Skeletal muscle cell (primary cell): ENCODE data around the gene SPATS1.
A peak's percentile ranks its signal among the peaks of the same experiment; 100 is the strongest.

ENCODE experiments used
- DNase-seq: peaks from one replicate; pipeline ENCODE4 v3.0.0-alpha.2; 2010; ENCODE audit warnings: low read depth
- H3K4me3 ChIP-seq: 2 replicates; pipeline ENCODE4 v1.5.1; 2011; ENCODE audit warnings: low read depth, mild to moderate bottlenecking, control low read depth, low read length, moderate library complexity

The SPATS1 gene

DNA sequence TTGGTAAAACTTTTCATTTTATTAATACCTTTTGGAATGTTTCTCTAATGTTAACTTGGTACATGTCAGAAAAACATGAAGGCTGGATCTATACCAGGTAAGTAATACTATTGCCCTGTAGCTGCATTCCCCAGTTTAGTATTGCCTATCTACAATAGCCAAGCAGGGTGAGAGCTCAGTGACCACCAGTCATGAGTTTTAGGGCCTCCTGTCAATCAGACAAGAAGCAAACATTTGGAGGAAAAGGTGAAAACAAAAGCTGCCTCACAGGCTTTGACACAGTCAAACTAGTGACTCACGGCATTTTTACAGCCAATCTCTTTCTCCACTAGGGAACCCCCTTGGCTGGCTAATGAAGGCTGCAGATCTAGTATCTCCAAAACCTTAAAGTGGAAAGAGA is 35.5 kb downstream of the SPATS1 start:
- no peak for DNase-seq
- no peak overlapping the region for H3K4me3 ChIP-seq

DNA sequence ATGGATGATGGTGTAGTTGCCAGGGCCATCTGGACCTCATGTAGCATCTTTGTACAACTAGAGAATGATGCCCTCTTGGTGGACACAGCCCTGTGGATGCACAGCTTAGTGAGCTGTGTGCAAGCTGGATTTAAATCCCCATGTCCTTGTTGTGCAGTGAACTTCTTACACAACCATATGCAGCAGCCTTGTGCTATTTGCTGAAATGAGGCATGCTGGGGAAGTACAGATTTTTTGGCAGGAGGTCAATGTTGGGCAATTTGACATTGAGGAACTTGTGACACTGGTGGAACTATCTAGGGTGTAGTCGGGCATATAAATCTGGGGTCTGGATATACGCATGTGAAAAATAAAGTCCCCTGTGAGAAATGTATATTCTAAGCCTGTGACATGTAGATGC is 39.3 kb downstream of the SPATS1 start:
- no peak for DNase-seq
- no peak overlapping the region for H3K4me3 ChIP-seq

DNA sequence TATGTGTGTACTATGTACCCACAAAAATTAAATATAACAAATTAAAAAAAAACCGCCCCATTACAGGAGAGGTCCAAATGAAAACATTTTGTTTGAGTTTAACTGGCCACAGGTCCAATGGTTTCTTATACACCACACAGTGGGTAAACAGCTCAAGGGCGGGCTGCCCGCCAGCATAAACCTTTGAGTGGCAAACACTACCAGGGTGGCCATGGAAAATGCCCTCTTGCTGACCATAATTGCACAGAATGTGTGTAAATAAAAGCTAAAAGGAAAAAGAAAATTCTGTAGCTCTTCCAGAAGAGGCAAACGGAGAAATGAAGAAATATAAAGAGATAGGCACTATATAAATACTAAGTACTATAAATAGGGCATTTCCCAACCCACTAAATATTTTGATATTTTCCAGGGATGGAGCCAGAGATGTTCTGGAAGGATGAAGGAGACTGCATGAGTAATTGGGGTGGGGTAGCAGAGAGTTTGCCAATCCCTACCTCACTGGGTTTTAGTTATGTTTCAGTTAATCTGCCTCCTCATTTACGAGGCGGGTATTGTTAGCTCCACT is 44.0 kb downstream of the SPATS1 start:
- DNase-seq, result peak; percentile 4
- peak overlapping the region; percentile 76 for H3K4me3 ChIP-seq

DNA sequence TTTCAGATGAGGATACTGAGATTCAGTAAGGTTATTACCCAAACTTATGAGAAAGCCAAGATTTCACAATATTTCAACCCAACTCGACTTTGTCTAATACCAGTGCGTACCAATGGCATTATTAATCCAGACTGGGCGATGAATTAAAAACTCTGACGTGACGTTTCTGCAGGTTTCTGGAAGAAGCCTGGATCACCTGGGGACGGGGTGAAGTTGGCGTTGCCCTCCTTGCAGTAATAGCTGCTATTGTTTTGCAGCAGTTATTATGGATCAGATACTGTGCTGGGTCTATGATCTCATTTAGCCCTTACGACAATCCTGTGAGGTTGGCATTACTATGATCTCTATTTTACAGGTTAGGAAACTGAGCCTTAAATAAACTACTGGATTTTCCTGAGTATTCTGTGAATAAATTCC is 44.5 kb downstream of the SPATS1 start:
- DNase-seq, result peak; percentile 4

DNA sequence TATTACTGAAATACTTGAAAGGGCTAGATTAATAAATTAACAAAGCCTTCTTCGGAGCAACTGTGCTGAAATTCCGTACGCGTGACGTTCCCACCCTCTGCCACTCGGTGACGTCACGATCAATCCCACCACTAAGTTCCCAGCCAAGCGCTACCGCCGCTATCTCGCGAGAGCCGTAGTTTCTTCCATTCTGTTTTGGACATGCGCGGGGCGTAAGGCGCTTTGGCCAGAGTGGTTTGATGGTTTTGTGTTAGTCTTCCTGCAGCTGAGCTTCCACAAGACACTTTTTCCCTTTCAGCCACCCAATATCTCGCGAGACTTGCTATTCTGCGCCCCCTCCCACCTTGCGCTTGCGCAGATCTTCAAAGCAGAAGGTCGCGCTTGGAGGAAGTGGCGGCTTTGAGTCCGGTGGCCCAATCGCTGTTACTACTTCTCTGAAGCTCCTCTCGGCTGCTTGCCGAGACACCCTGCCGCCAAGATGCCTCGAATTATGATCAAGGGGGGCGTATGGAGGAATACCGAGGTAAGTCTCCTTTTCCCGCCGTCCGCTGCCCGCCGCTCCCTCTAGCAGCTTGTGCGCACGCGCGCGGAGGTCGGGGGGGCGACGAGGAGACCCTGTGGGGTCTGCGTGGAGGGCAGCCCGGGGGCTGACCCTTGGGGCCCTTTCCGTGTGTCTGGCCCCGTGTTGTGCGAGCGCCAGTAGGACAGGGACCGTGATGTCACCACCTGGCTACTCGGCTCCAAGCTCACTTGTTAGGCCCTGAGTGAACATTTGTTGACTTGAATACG is 45.1 kb downstream of the SPATS1 start, which contains the start of gene CDC5L:
Gene CDC5L, plus strand, starts transcription at position 361 of the 789 bp plus-strand sequence. Its CDS starts 118 bp downstream, at position 479.
- H3K4me3 ChIP-seq, result peak within 1 kb of the TSS; percentile 76
- DNase-seq, result peak; percentile 99

More for the DNA sequence above, 44.5 kb downstream of the SPATS1 start:
- H3K4me3 ChIP-seq, result peak overlapping the region; percentile 76

DNA sequence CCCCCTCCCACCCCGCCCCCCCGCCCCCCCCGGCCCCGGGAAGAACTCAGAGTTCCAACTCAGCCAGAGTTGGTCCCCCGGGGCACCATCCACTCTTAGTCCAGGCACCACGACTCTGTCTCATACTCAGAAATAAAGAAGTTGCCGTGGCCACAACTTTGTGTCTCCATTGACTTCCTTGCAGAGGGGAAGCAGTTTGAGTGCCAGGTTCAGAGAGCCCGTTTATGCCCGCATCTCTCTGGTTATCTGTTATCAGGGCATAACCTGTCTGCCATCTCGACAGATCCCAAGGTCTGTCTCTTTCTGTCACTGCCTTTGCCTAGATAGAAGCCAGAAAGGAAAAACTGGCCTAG is 45.7 kb downstream of the SPATS1 start:
- DNase-seq, result no peak
- H3K4me3 ChIP-seq, result peak overlapping the region; percentile 76

DNA sequence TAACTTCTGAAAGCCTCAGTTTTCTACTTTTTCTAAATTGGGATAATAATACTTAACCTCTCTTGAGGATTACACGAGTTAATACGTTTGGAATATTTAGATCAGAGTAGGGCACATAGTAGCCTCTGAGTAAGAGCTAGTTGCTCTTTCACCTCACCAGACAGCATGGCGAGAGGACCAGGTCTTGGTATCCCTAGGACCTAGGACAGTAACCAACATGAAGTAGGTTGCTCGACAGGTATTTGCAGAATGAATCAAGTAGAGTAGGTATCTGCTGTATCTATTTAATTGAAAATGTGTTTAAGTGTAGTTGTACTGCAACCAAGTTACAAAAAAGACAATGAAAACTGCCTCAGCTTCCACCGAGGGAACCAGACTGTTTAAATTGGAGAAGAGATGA is 46.4 kb downstream of the SPATS1 start:
- peak overlapping the region; percentile 76 for H3K4me3 ChIP-seq
- no peak for DNase-seq

DNA sequence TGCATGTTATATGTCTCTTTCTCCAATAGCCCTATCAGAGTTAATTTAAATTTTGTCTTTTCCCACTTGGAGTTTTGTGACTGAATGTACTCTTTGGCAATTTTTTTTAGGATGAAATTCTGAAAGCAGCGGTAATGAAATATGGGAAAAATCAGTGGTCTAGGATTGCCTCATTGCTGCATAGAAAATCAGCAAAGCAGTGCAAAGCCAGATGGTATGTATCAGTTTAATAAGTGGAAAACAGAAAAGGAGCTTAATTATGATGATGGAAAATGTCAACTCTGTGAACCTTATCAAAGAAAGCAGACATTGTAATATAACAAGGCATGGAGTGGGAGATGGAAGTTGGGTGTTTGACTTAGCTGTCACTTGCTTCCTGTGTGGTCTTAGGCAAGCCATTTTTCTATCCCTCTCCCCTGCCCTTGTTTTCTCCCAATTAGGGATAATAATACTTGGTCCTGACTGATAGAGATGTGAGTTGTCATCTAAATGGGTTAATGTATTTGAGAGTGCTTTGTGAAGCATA is 47.8 kb downstream of the SPATS1 start:
- DNase-seq, result no peak

More for the DNA sequence above, 47.8 kb downstream of the SPATS1 start:
- no peak overlapping the region for H3K4me3 ChIP-seq
